ENCODE measurements around the gene BIRC5.

Gene BIRC5

DNA sequence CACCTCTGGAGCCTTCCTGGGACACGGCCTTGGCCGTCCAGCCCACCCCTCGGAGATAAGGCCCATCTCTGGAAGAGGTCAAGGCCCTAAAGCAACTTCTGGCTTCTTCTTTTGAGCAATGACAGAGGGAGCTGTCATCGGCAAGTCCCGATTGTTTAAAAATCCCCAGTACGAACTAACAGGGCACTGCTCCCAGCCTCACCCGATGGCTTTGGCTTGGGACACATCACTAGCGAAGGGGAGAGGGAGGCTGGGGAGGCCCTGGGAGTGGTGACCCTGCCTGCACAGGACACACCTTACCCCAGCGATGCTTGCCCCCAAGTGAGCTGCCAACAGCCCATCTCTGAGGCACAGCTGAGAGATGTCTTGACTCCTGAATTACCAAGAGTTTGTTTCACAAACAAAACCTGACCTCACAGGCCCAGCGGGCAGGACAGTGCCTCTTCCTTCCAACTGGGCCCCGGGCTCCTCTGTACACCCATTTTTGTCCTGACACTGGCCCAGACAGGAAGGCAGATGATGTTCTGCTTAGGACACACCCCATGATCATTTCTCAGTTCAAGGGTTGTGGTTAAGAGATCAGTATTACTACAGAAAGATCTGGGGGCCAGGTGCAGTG is 40.8 kb upstream of the BIRC5 start:
- DNase-seq (ENCODE audit: insufficient read length, low spot score) = peak; percentile 49
- TF ChIP-seq SPI1 (IDR thresholded peaks at IDR 0.05; ENCODE audit: low read depth, low read length) = no peak
- no peak for TF ChIP-seq POLR2AphosphoS5 (IDR thresholded peaks at IDR 0.05; ENCODE audit: low read depth, low read length)
- TF ChIP-seq POLR2A (IDR thresholded peaks at IDR 0.05; ENCODE audit: low read depth, low read length) = no peak; the same call in 1 of the 2 replicates
- no peak for TF ChIP-seq POU2F2 (IDR thresholded peaks at IDR 0.05; ENCODE audit: low read depth, low read length)
- no peak for TF ChIP-seq PAX5 (IDR thresholded peaks at IDR 0.05; ENCODE audit: insufficient read depth, low read length, severe bottlenecking)
- no peak for TF ChIP-seq TAF1 (IDR thresholded peaks at IDR 0.05; ENCODE audit: low read depth, low read length)
- peak; percentile 70 for FAIRE-seq

- DNase-seq (ENCODE audit: insufficient read length, low spot score) = no peak
- TF ChIP-seq PAX5 (IDR thresholded peaks at IDR 0.05; ENCODE audit: insufficient read depth, low read length, severe bottlenecking) (no peak), SPI1 (IDR thresholded peaks at IDR 0.05; ENCODE audit: low read depth, low read length) (peak; percentile 37; the same call in 1 of the 2 replicates), POU2F2 (IDR thresholded peaks at IDR 0.05; ENCODE audit: low read depth, low read length) (no peak; the same call in 1 of the 2 replicates), TAF1 (IDR thresholded peaks at IDR 0.05; ENCODE audit: low read depth, low read length) (no peak), POLR2A (IDR thresholded peaks at IDR 0.05; ENCODE audit: low read depth, low read length) (peak; percentile 76), POLR2AphosphoS5 (IDR thresholded peaks at IDR 0.05; ENCODE audit: low read depth, low read length) (peak; percentile 93)
- no peak for FAIRE-seq
Observed at GRCh38 chr17:78174346-78174869, 39.6 kb upstream of the BIRC5 start.

- TF ChIP-seq TAF1 (IDR thresholded peaks at IDR 0.05; ENCODE audit: low read depth, low read length) = no peak
- peak; percentile 61; the same call in 1 of the 2 replicates for TF ChIP-seq POLR2A (IDR thresholded peaks at IDR 0.05; ENCODE audit: low read depth, low read length)
- peak; percentile 33 for TF ChIP-seq POU2F2 (IDR thresholded peaks at IDR 0.05; ENCODE audit: low read depth, low read length)
- no peak for TF ChIP-seq PAX5 (IDR thresholded peaks at IDR 0.05; ENCODE audit: insufficient read depth, low read length, severe bottlenecking)
- no peak for TF ChIP-seq SPI1 (IDR thresholded peaks at IDR 0.05; ENCODE audit: low read depth, low read length)
- TF ChIP-seq POLR2AphosphoS5 (IDR thresholded peaks at IDR 0.05; ENCODE audit: low read depth, low read length) = peak; percentile 69
- DNase-seq (ENCODE audit: insufficient read length, low spot score) (no peak), FAIRE-seq (no peak)
Observed at GRCh38 chr17:78174870-78175642, 39.0 kb upstream of the BIRC5 start.

GRCh38 chr17:78175643-78175981 is 38.4 kb upstream of the BIRC5 start:
- DNase-seq (ENCODE audit: insufficient read length, low spot score) (no peak), FAIRE-seq (no peak)
- no peak for TF ChIP-seq SPI1 (IDR thresholded peaks at IDR 0.05; ENCODE audit: low read depth, low read length)
- no peak for TF ChIP-seq POU2F2 (IDR thresholded peaks at IDR 0.05; ENCODE audit: low read depth, low read length)
- no peak for TF ChIP-seq POLR2A (IDR thresholded peaks at IDR 0.05; ENCODE audit: low read depth, low read length)
- no peak for TF ChIP-seq TAF1 (IDR thresholded peaks at IDR 0.05; ENCODE audit: low read depth, low read length)
- TF ChIP-seq POLR2AphosphoS5 (IDR thresholded peaks at IDR 0.05; ENCODE audit: low read depth, low read length) = no peak; the same call in 1 of the 2 replicates
- TF ChIP-seq PAX5 (IDR thresholded peaks at IDR 0.05; ENCODE audit: insufficient read depth, low read length, severe bottlenecking) = no peak

DNA sequence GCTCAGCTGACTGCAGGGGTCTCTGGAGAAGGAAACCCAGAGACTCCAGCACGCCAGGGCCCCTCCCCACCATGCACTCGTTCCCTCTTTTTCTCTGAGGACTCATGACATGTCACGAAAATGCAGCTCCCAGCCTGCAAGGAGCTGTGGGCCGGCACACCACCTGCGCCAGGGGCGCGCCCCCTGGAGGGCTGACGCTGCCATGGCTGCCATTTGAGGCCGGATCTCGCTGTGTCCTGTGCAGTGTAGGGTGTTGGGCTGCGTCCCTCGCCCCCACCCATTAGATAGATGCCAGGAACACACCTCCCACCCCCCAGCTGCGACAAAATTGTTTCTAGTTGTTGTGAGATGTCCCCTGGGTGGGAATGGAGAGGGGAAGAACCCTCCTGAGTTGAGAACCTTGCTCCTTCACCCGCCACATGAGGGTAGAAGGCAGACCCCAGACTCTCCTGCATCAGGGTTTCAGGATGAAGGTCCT is 37.5 kb upstream of the BIRC5 start:
- DNase-seq (ENCODE audit: insufficient read length, low spot score) (peak; percentile 69), FAIRE-seq (peak; percentile 95)
- TF ChIP-seq POLR2AphosphoS5 (IDR thresholded peaks at IDR 0.05; ENCODE audit: low read depth, low read length) (peak; percentile 71), POU2F2 (IDR thresholded peaks at IDR 0.05; ENCODE audit: low read depth, low read length) (peak; percentile 14), POLR2A (IDR thresholded peaks at IDR 0.05; ENCODE audit: low read depth, low read length) (peak; percentile 83), TAF1 (IDR thresholded peaks at IDR 0.05; ENCODE audit: low read depth, low read length) (no peak), PAX5 (IDR thresholded peaks at IDR 0.05; ENCODE audit: insufficient read depth, low read length, severe bottlenecking) (peak; percentile 12)

DNA sequence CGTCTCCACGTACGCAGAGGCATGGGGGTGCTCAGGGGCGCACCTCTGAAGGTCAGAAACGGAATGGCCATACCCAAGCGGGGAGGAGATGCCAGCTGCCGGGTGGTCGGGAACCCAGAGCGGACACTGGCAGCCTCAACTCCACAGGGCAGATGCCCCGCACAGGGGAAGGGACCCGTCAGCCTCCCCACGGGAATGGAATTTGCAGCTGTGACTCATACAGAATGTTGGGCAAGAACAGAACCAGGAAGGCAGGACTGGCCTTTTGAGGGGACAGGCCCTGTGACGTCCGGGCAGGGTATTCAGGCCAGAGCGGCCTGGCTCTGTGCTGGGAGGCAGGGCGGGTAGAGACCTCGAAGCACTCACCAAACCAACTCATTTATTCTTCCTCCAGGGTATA is 34.7 kb upstream of the BIRC5 start:
- FAIRE-seq = no peak
- TF ChIP-seq POU2F2 (IDR thresholded peaks at IDR 0.05; ENCODE audit: low read depth, low read length) (no peak), POLR2A (IDR thresholded peaks at IDR 0.05; ENCODE audit: low read depth, low read length) (0 out of 2 replicates have a peak, but pooled peaks have one; percentile 33), SPI1 (IDR thresholded peaks at IDR 0.05; ENCODE audit: low read depth, low read length) (no peak)
- no peak for DNase-seq (ENCODE audit: insufficient read length, low spot score)

GRCh38 chr17:78180083-78180482 is 34.0 kb upstream of the BIRC5 start:
- TF ChIP-seq POLR2AphosphoS5 (IDR thresholded peaks at IDR 0.05; ENCODE audit: low read depth, low read length) (no peak), PAX5 (IDR thresholded peaks at IDR 0.05; ENCODE audit: insufficient read depth, low read length, severe bottlenecking) (no peak), POLR2A (IDR thresholded peaks at IDR 0.05; ENCODE audit: low read depth, low read length) (no peak), POU2F2 (IDR thresholded peaks at IDR 0.05; ENCODE audit: low read depth, low read length) (no peak), SPI1 (IDR thresholded peaks at IDR 0.05; ENCODE audit: low read depth, low read length) (no peak), TAF1 (IDR thresholded peaks at IDR 0.05; ENCODE audit: low read depth, low read length) (no peak)
- DNase-seq (ENCODE audit: insufficient read length, low spot score) (no peak), FAIRE-seq (no peak)

GRCh38 chr17:78180508-78180907 is 33.5 kb upstream of the BIRC5 start:
- no peak for FAIRE-seq
- TF ChIP-seq POU2F2 (IDR thresholded peaks at IDR 0.05; ENCODE audit: low read depth, low read length) (no peak), TAF1 (IDR thresholded peaks at IDR 0.05; ENCODE audit: low read depth, low read length) (no peak), SPI1 (IDR thresholded peaks at IDR 0.05; ENCODE audit: low read depth, low read length) (no peak), POLR2A (IDR thresholded peaks at IDR 0.05; ENCODE audit: low read depth, low read length) (no peak), POLR2AphosphoS5 (IDR thresholded peaks at IDR 0.05; ENCODE audit: low read depth, low read length) (no peak), PAX5 (IDR thresholded peaks at IDR 0.05; ENCODE audit: insufficient read depth, low read length, severe bottlenecking) (no peak)

DNA sequence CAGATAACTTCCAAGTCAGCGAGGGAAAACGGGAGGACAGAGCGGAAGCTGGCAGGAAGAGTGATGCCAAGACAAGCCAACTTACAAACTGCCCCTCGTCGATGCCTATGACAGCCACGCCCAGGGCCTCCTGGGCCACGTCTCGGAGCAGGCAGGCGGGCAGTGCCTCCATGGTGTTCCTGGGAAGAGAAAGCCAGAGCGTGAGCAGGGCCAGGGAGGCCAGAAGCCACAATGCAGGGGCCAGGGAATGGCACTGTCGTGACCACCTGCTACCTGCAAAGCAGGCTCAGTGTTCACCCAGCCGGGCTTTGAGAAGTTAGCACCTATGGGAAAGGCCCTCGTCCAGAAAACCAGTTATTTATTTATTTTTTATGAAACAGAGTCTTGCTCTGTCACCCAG is 31.5 kb upstream of the BIRC5 start:
- DNase-seq (ENCODE audit: insufficient read length, low spot score) = no peak
- FAIRE-seq = no peak
- TF ChIP-seq SPI1 (IDR thresholded peaks at IDR 0.05; ENCODE audit: low read depth, low read length) = no peak
- TF ChIP-seq TAF1 (IDR thresholded peaks at IDR 0.05; ENCODE audit: low read depth, low read length) = no peak
- TF ChIP-seq PAX5 (IDR thresholded peaks at IDR 0.05; ENCODE audit: insufficient read depth, low read length, severe bottlenecking) = no peak
- no peak for TF ChIP-seq POU2F2 (IDR thresholded peaks at IDR 0.05; ENCODE audit: low read depth, low read length)
- TF ChIP-seq POLR2AphosphoS5 (IDR thresholded peaks at IDR 0.05; ENCODE audit: low read depth, low read length) = no peak
- no peak for TF ChIP-seq POLR2A (IDR thresholded peaks at IDR 0.05; ENCODE audit: low read depth, low read length)

More at GRCh38 chr17:78180508-78180907, 33.5 kb upstream of the BIRC5 start:
- no peak for DNase-seq (ENCODE audit: insufficient read length, low spot score)
